GM12878 (cell line): Measurements from ENCODE around the gene SLC12A7. TPM values are rescaled to one million over a fixed set of nuclear protein-coding genes. Genes with fewer than 3 reads are reported as not detected.

Source experiments
- ATAC-seq: fragments of 200-7000 bp; cut with Tn5 transposase; 3 replicates; pipeline ENCODE4 v1.9.1; 2020; ENCODE audit warnings: mild to moderate bottlenecking, moderate library complexity
- BruUV-seq: library from RNA; stranded (reverse); fragments of 400-500 nt; replicated peaks from 2 replicates; lab custom pipeline; 2021; lab: Mats Ljungman, UMichigan
- CTCF ChIA-PET: fragments of 300-600 bp; sonication (Branson Sonifier 250); formaldehyde crosslinking; extraction: SDS; loops from one replicate; lab custom pipeline; 2021; ENCODE audit warnings: inconsistent platforms; lab: Yijun Ruan, JAX
- POLR2A ChIA-PET: fragments of 350-600 bp; formaldehyde crosslinking; extraction: SDS; loops from one replicate; lab custom pipeline; 2021; ENCODE audit warnings: inconsistent platforms; lab: Charles Lee
- RAD21 ChIA-PET: fragments of 300-600 bp; sonication (Branson Sonifier 250); formaldehyde crosslinking; loops from one replicate; lab custom pipeline; 2023; ENCODE audit warnings: antibody characterized with exemption; ENCODE audit not compliant: unreplicated experiment; lab: Charles Lee
- SMC1A ChIA-PET: fragments of 300-600 bp; sonication (Branson Sonifier 250); formaldehyde crosslinking; loops from one replicate; lab custom pipeline; 2023; ENCODE audit not compliant: unreplicated experiment, uncharacterized antibody; lab: Charles Lee
- DNase-seq: peaks from one replicate; pipeline ENCODE4 v3.0.0-alpha.2; 2011; ENCODE audit warnings: low read depth, low spot score
- FAIRE-seq: peaks from 3 replicates; lab custom pipeline; 2011; peaks lifted over from hg19 to GRCh38; lab: Jason Lieb, UNC
- H2AFZ ChIP-seq: 2 replicates; pipeline ENCODE4 v1.6.0; 2011; ENCODE audit warnings: low read depth, low read length, control low read depth; ENCODE audit not compliant: control insufficient read depth
- H3K27ac ChIP-seq: 2 replicates; pipeline ENCODE4 v1.5.1; 2011; ENCODE audit warnings: control low read depth; ENCODE audit not compliant: control insufficient read depth, insufficient read depth
- H3K27me3 ChIP-seq, 2 experiments: replicated peaks in 1 of 2; 2 replicates each; pipeline versions ENCODE4 v1.6.0 to v1.6.1; 2011; ENCODE audit warnings: low read length in 1 of 2; ENCODE audit not compliant: control insufficient read depth in 2 of 2, insufficient read depth in 2 of 2
- H3K36me3 ChIP-seq, 2 experiments: 2 replicates each; pipeline ENCODE4 v1.5.1; 2011; ENCODE audit warnings: low read length in 1 of 2; ENCODE audit not compliant: control insufficient read depth in 2 of 2, insufficient read depth in 2 of 2
- H3K4me1 ChIP-seq: 2 replicates; pipeline ENCODE4 v1.6.1; 2011; ENCODE audit warnings: mild to moderate bottlenecking, low read length, moderate library complexity, mixed read lengths; ENCODE audit not compliant: control insufficient read depth, insufficient read depth
- H3K4me2 ChIP-seq: 2 replicates; pipeline ENCODE4 v1.6.0; 2011; ENCODE audit warnings: control low read depth; ENCODE audit not compliant: control insufficient read depth, insufficient read depth
- H3K4me3 ChIP-seq: fragments of 200-600 bp; sonication (generic); 2 replicates; pipeline ENCODE4 v1.5.1; 2016
- H3K79me2 ChIP-seq: 2 replicates; pipeline ENCODE4 v1.6.0; 2011; ENCODE audit warnings: low read length; ENCODE audit not compliant: control insufficient read depth, insufficient read depth
- H3K9ac ChIP-seq: 2 replicates; pipeline ENCODE4 v1.8.0; 2011; ENCODE audit warnings: low read length, control low read depth, mixed read lengths; ENCODE audit not compliant: control insufficient read depth, insufficient read depth
- H3K9me3 ChIP-seq: replicated peaks from 3 replicates; pipeline ENCODE4 v1.5.1; 2011; ENCODE audit warnings: mild to moderate bottlenecking, low read length; ENCODE audit not compliant: control insufficient read depth, insufficient read depth
- H4K20me1 ChIP-seq: 2 replicates; pipeline ENCODE4 v1.6.0; 2011; ENCODE audit not compliant: control insufficient read depth, insufficient read depth
- BMI1 ChIP-seq: fragments of 450-650 bp; IDR thresholded peaks from 2 replicates; pipeline ENCODE4 v1.6.1; 2016; ENCODE audit warnings: mild to moderate bottlenecking, moderate library complexity, borderline replicate concordance
- CHD1 ChIP-seq: IDR thresholded peaks from 2 replicates; pipeline ENCODE4 v1.6.1; 2012; ENCODE audit warnings: low read depth, low read length, improper control_type of control experiment
- CHD4 ChIP-seq: fragments of 200-600 bp; sonication (generic); IDR thresholded peaks from 2 replicates; pipeline ENCODE4 v1.6.1; 2016; ENCODE audit warnings: mild to moderate bottlenecking
- HDAC6 ChIP-seq: fragments of 200-600 bp; sonication (generic); IDR thresholded peaks from one replicate; pipeline ENCODE4 v1.8.0; 2017; ENCODE audit warnings: antibody characterized with exemption; ENCODE audit not compliant: unreplicated experiment
- NR2C1 ChIP-seq: fragments of 450-650 bp; IDR thresholded peaks from 2 replicates; pipeline ENCODE4 v1.6.1; 2017; ENCODE audit warnings: antibody characterized with exemption, mild to moderate bottlenecking, moderate library complexity
- RUNX3 ChIP-seq: IDR thresholded peaks from 2 replicates; pipeline ENCODE4 v1.6.1; 2012; ENCODE audit warnings: low read length, inconsistent platforms
- SREBF2 ChIP-seq: IDR thresholded peaks from 2 replicates; pipeline ENCODE4 v1.6.1; 2012; ENCODE audit warnings: mild to moderate bottlenecking, low read length
- SRF ChIP-seq, 2 experiments: IDR thresholded peaks; 2 replicates each; pipeline ENCODE4 v1.6.1; 2011; ENCODE audit warnings: low read depth in 2 of 2, low read length in 2 of 2, mild to moderate bottlenecking in 1 of 2, moderate library complexity in 1 of 2
- TAF1 ChIP-seq: IDR thresholded peaks from 2 replicates; pipeline ENCODE4 v1.6.1; 2011; ENCODE audit warnings: mild to moderate bottlenecking, low read depth, low read length, borderline replicate concordance
- ZNF207 ChIP-seq: fragments of 450-650 bp; IDR thresholded peaks from 2 replicates; pipeline ENCODE4 v1.6.1; 2014; ENCODE audit warnings: antibody characterized with exemption, mild to moderate bottlenecking, borderline replicate concordance
- ZNF274 ChIP-seq: IDR thresholded peaks from one replicate; pipeline ENCODE4 v1.8.0; 2011; ENCODE audit not compliant: insufficient read length, insufficient read depth
- WGBS: methylation state at CpG from one replicate; pipeline ENCODE4 v1.1.6; 2016; ENCODE audit warnings: low lambda C conversion rate; ENCODE audit not compliant: insufficient replicate concordance, insufficient coverage; ENCODE audit errors: missing lambda C conversion rate; 5-methylcytosine and 5-hydroxymethylcytosine counted together
- in situ Hi-C: fragments of 300-500 bp; cut with MboI; formaldehyde crosslinking; loops from 9 replicates; pipeline ENCODE4 v1.14.3; 2018; ENCODE audit warnings: mixed read lengths
- intact Hi-C: fragments of 100-400 bp; cut with micrococcal nuclease; formaldehyde crosslinking; loops from one replicate; pipeline ENCODE4 v1.14.2; 2022; ENCODE audit not compliant: unreplicated experiment
- polyA plus RNA-seq, 11 experiments: library from polyadenylated mRNA; depleted of rRNA in 4 of 11; unstranded in 6 of 11; stranded (reverse) in 5 of 11; fragments of >200 nt; fragmentation: Nextera tagmentation in 4 of 11; fragmentation: Illumina TruSeq in 1 of 11; extraction: Ambion mirVana in 4 of 11; extraction: Trizol in 1 of 11; gene quantifications; 1 replicate in 1 of 11; 2 replicates in 10 of 11; pipeline versions ENCODE4 v1.2.1 to v1.2.3, GENCODE V29; 2011 to 2016; ENCODE audit warnings: inconsistent platforms in 2 of 11, missing spikeins in 2 of 11, low read depth in 1 of 11
- total RNA-seq, 4 experiments: library from RNA; depleted of rRNA in 3 of 4; stranded (reverse); fragments of >200 nt in 3 of 4; fragmentation: Illumina TruSeq in 1 of 4; extraction: Trizol in 1 of 4; gene quantifications; 2 replicates each; pipeline versions ENCODE4 v1.2.1 to v1.2.3, GENCODE V29; 2013 to 2021
- TF ChIP-seq, protein P1 (sequence below): fragments of 450-650 bp; IDR thresholded peaks from 2 replicates; pipeline ENCODE4 v1.6.1; 2017; ENCODE audit warnings: low read depth, mild to moderate bottlenecking, moderate library complexity
- TF ChIP-seq, protein P2 (sequence below): IDR thresholded peaks from 2 replicates; pipeline ENCODE4 v1.6.1; 2011; ENCODE audit warnings: mild to moderate bottlenecking, low read depth, low read length, moderate library complexity; ENCODE audit not compliant: insufficient replicate concordance
- TF ChIP-seq, protein P3 (sequence below): IDR thresholded peaks from 2 replicates; pipeline ENCODE4 v1.6.1; 2012; ENCODE audit warnings: low read depth, low read length, improper control_type of control experiment

The SLC12A7 gene
- total and polyA plus RNA-seq, 10 of the 15 experiments (the other 5 are each of a cell fraction or from before 2014, with no cell fraction given) = 0.10 to 10.0 (median 2.9) TPM

DNA sequence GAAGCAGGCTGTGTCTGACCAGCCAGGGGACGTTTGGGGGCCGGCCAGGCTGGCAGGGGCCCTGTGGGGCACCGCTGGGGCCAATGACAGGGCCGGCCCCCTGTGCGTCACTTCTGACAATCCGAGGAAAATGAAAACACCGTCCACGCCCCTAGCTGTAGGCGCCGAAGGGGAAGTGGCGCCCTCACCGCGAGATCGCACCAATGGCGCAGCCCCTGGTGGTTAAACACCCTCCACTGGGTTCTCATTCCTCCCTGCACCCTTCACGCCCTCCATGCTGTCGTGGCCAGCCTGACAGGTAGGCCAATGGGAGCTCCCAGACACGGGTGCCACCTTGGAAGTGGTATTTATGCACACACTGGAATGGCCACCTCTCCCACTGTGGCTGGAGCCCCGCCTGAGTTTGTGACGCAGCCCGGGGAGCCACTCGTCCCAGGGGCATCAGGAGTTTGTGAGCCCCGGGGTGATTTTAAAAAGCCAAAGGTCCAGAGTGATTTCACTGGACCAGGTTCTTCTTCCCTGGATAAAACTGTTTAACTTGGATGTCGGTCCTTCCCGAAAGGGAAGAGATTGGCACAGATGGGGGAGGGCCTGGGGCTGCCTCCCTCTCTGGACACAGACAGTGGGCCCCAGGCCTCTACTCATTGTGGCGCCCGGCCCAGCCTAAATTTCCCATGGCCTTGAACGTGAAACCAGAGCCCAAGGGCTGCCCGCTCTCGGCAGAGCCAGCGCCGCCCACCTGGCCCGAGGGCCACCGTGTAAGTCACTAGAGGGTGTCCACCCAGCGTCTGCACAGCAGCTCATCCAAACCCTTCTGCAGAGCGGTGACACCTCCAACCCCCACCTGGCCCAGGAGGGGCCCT lies 53.5 kb downstream of the SLC12A7 start:
- intact Hi-C loops = no loop called here
- no peaks in the 10 kb centered on the region for H3K27me3 ChIP-seq
- TF ChIP-seq NR2C1 (no peak), SREBF2 (no peak), ZNF274 (no peak), SRF (IDR thresholded peaks at IDR 0.05; ENCODE audit: low read depth in 2 of 2, low read length in 2 of 2) (no peak), CHD4 (no peak), BMI1 (no peak), RUNX3 (no peak), ZNF207 (no peak), TAF1 (no peak), CHD1 (no peak), HDAC6 (no peak)
- TF ChIP-seq, protein P1, sequence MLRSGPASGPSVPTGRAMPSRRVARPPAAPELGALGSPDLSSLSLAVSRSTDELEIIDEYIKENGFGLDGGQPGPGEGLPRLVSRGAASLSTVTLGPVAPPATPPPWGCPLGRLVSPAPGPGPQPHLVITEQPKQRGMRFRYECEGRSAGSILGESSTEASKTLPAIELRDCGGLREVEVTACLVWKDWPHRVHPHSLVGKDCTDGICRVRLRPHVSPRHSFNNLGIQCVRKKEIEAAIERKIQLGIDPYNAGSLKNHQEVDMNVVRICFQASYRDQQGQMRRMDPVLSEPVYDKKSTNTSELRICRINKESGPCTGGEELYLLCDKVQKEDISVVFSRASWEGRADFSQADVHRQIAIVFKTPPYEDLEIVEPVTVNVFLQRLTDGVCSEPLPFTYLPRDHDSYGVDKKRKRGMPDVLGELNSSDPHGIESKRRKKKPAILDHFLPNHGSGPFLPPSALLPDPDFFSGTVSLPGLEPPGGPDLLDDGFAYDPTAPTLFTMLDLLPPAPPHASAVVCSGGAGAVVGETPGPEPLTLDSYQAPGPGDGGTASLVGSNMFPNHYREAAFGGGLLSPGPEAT = no peak
- TF ChIP-seq, protein P2, sequence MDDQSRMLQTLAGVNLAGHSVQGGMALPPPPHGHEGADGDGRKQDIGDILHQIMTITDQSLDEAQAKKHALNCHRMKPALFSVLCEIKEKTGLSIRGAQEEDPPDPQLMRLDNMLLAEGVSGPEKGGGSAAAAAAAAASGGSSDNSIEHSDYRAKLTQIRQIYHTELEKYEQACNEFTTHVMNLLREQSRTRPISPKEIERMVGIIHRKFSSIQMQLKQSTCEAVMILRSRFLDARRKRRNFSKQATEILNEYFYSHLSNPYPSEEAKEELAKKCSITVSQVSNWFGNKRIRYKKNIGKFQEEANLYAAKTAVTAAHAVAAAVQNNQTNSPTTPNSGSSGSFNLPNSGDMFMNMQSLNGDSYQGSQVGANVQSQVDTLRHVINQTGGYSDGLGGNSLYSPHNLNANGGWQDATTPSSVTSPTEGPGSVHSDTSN = no peak
- TF ChIP-seq, protein P3, sequence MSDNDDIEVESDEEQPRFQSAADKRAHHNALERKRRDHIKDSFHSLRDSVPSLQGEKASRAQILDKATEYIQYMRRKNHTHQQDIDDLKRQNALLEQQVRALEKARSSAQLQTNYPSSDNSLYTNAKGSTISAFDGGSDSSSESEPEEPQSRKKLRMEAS = no peak
- TF ChIP-seq, all 136 proteins: peak for 0
- RAD21 ChIA-PET = no interaction called here
- H2AFZ ChIP-seq = no peak overlapping the region
- POLR2A ChIA-PET = no interaction called here
- BruUV-seq = no TSS peak
- FAIRE-seq = no peak
- no peaks in the 10 kb centered on the region; a peak in 1 of 4 replicates for H3K36me3 ChIP-seq
- no peaks in the 10 kb centered on the region for H4K20me1 ChIP-seq
- H3K9me3 ChIP-seq = no peaks in the 10 kb centered on the region
- CTCF ChIA-PET = no interaction called here
- H3K4me2 ChIP-seq = no peak overlapping the region
- H3K9ac ChIP-seq = no peak overlapping the region
- in situ Hi-C loops = no loop called here
- ATAC-seq = no peak
- SMC1A ChIA-PET = no interaction called here
- H3K4me1 ChIP-seq = no peaks in the 10 kb centered on the region
- DNase-seq = no peak
- H3K79me2 ChIP-seq = no peaks in the 10 kb centered on the region
- no peak overlapping the region for H3K27ac ChIP-seq
- no peak overlapping the region for H3K4me3 ChIP-seq
- 64% methylated on average over 30 of the region's 36 CpGs for WGBS
